K562 (cell line): ENCODE data around the gene B3GALNT2. TPM values are rescaled to one million over a fixed set of nuclear protein-coding genes. Genes with fewer than 3 reads are reported as not detected.

ENCODE experiments used
- ATAC-seq: fragments of 200-7000 bp; cut with Tn5 transposase; 3 replicates; pipeline ENCODE4 v1.9.1; 2020; ENCODE audit warnings: moderate library complexity
- Bru-seq: library from RNA; stranded (reverse); fragments of 400-500 nt; gene quantifications from one replicate; lab custom pipeline; 2021; lab: Mats Ljungman, UMichigan
- BruChase-seq, 2 experiments: library from RNA; stranded (reverse); fragments of 400-500 nt; gene quantifications; one replicate each; lab custom pipeline; 2021; lab: Mats Ljungman, UMichigan
- BruUV-seq: library from RNA; stranded (reverse); fragments of 400-500 nt; replicated peaks from 2 replicates; lab custom pipeline; 2021; lab: Mats Ljungman, UMichigan
- CTCF ChIA-PET: fragments of 300-600 bp; formaldehyde crosslinking; extraction: SDS; loops from one replicate; lab custom pipeline; 2021; ENCODE audit warnings: low intra/inter-chr PET ratio; lab: Yijun Ruan, JAX
- POLR2A ChIA-PET: fragments of 300-600, 350-650 bp; sonication (Branson Sonifier 250); formaldehyde crosslinking; extraction: SDS; loops from one replicate; lab custom pipeline; 2021; ENCODE audit warnings: antibody characterized with exemption, inconsistent platforms; lab: Yijun Ruan, JAX
- DNase-seq, 4 experiments: peaks; one replicate each; pipeline versions ENCODE4 v3.0.0 to v3.0.0-alpha.2; 2011 to 2018; ENCODE audit warnings: low spot score in 3 of 4, mixed read lengths in 3 of 4; ENCODE audit errors: extremely low read depth in 1 of 4
- FAIRE-seq: peaks from 2 replicates; lab custom pipeline; 2011; peaks lifted over from hg19 to GRCh38; lab: Jason Lieb, UNC
- H2AFZ ChIP-seq: 2 replicates; pipeline ENCODE4 v1.6.0; 2011; ENCODE audit warnings: low read depth, low read length, control low read depth, inconsistent platforms
- H3K27ac ChIP-seq: fragments of 200-600 bp; 3 replicates; pipeline ENCODE4 v1.8.0; 2011; ENCODE audit warnings: low read depth, mild to moderate bottlenecking, control low read depth, inconsistent platforms, low read length, moderate library complexity, mixed read lengths; ENCODE audit errors: extremely low read depth
- H3K27me3 ChIP-seq, 2 experiments: fragments of 300-600 bp in 1 of 2; 2 replicates in 1 of 2; 3 replicates in 1 of 2; pipeline versions ENCODE4 v1.6.0 to v1.8.0; 2011; ENCODE audit warnings: inconsistent platforms in 2 of 2, low read length in 2 of 2, mild to moderate bottlenecking in 1 of 2, mixed read lengths in 1 of 2, moderate library complexity in 1 of 2; ENCODE audit not compliant: control insufficient read depth in 2 of 2, insufficient read depth in 2 of 2
- H3K36me3 ChIP-seq: fragments of 300-600 bp; 3 replicates; pipeline ENCODE4 v1.8.0; 2011; ENCODE audit warnings: mild to moderate bottlenecking, low read length, inconsistent platforms; ENCODE audit not compliant: control insufficient read depth, insufficient read depth
- H3K4me1 ChIP-seq, 2 experiments: fragments of 200-600 bp in 1 of 2; replicated peaks in 1 of 2; 2 replicates in 1 of 2; 3 replicates in 1 of 2; pipeline versions ENCODE4 v1.5.1 to v1.8.0; 2011; ENCODE audit warnings: inconsistent platforms in 2 of 2, low read length in 2 of 2, mild to moderate bottlenecking in 1 of 2, mixed read lengths in 1 of 2, moderate library complexity in 1 of 2; ENCODE audit not compliant: control insufficient read depth in 2 of 2, insufficient read depth in 2 of 2
- H3K4me2 ChIP-seq: 2 replicates; pipeline ENCODE4 v1.6.1; 2011; ENCODE audit warnings: low read length, control low read depth, inconsistent platforms, mixed read lengths; ENCODE audit not compliant: insufficient read depth
- H3K4me3 ChIP-seq: fragments of 200-600 bp; sonication (generic), shearing (Covaris generic); 2 replicates; pipeline ENCODE4 v1.5.1; 2016; ENCODE audit warnings: control low read depth, inconsistent platforms
- H3K79me2 ChIP-seq: fragments of 200-600 bp; 3 replicates; pipeline ENCODE4 v1.8.0; 2011; ENCODE audit warnings: low read length, inconsistent platforms; ENCODE audit not compliant: control insufficient read depth, insufficient read depth
- H3K9ac ChIP-seq, 2 experiments: 2 replicates each; pipeline versions ENCODE4 v1.6.0 to v1.6.1; 2011; ENCODE audit warnings: low read depth in 2 of 2, low read length in 2 of 2, control low read depth in 1 of 2, inconsistent platforms in 1 of 2, mild to moderate bottlenecking in 1 of 2, mixed read lengths in 1 of 2; ENCODE audit not compliant: insufficient read depth in 1 of 2
- H3K9me1 ChIP-seq: one replicate; pipeline ENCODE4 v1.6.0; 2011; ENCODE audit warnings: inconsistent platforms, mild to moderate bottlenecking, low read length, moderate library complexity; ENCODE audit not compliant: control insufficient read depth, insufficient read depth
- H3K9me3 ChIP-seq: replicated peaks from 2 replicates; pipeline ENCODE4 v1.5.1; 2011; ENCODE audit warnings: low read depth, low read length, inconsistent platforms; ENCODE audit not compliant: control insufficient read depth, insufficient read depth
- H4K20me1 ChIP-seq: replicated peaks from 2 replicates; pipeline ENCODE4 v1.6.1; 2011; ENCODE audit warnings: low read length, inconsistent platforms, mixed read lengths; ENCODE audit not compliant: control insufficient read depth, insufficient read depth
- FOXM1 ChIP-seq, 2 experiments: fragments of 450-650 bp in 1 of 2; sonication (generic) in 1 of 2; formaldehyde crosslinking in 1 of 2; IDR thresholded peaks; 2 replicates each; pipeline versions ENCODE4 v1.6.1 to v1.9.0; 2017 to 2022; ENCODE audit warnings: low read depth in 2 of 2, mild to moderate bottlenecking in 2 of 2, missing genetic modification reagents in 1 of 2, moderate library complexity in 1 of 2
- KDM2B ChIP-seq: fragments of 250-450 bp; sonication (Bioruptor Pico); IDR thresholded peaks from 2 replicates; pipeline ENCODE4 v1.8.0; 2021; ENCODE audit warnings: mild to moderate bottlenecking, moderate library complexity
- POLR2B ChIP-seq: fragments of 450-650 bp; IDR thresholded peaks from 2 replicates; pipeline ENCODE4 v1.6.1; 2018; ENCODE audit warnings: low read depth; ENCODE audit not compliant: partially characterized antibody
- WGBS: fragments of 100-300 bp; shearing (Covaris generic); methylation state at CpG from one replicate; pipeline ENCODE4 v1.1.6; 2016; ENCODE audit warnings: low coverage, mixed read lengths; ENCODE audit not compliant: insufficient coverage; ENCODE audit errors: missing lambda C conversion rate; 5-methylcytosine and 5-hydroxymethylcytosine counted together
- in situ Hi-C: fragments of 300-500 bp; cut with MboI; formaldehyde crosslinking; loops from 4 replicates; pipeline ENCODE4 v1.15.0; 2018; ENCODE audit warnings: inconsistent platforms, mixed read lengths
- intact Hi-C: fragments of 100-400 bp; cut with micrococcal nuclease; formaldehyde crosslinking; loops from 2 replicates; pipeline ENCODE4 v1.14.2; 2022
- long read RNA-seq, 3 experiments: library from polyadenylated mRNA in 2 of 3; library from RNA in 1 of 3; unstranded in 2 of 3; stranded (forward) in 1 of 3; transcript quantifications; one replicate each; pipeline ENCODE4 v2.0.0, GENCODE V29; 2019 to 2022
- polyA minus RNA-seq, 3 experiments: library from RNA; depleted of rRNA, polyadenylated mRNA; stranded (reverse); fragments of >200 nt; gene quantifications; 2 replicates each; pipeline ENCODE4 v1.2.3, GENCODE V29; 2011
- polyA plus RNA-seq, 8 experiments: library from polyadenylated mRNA; depleted of rRNA in 4 of 8; stranded (reverse) in 5 of 8; unstranded in 3 of 8; fragments of >200 nt; fragmentation: Nextera tagmentation in 2 of 8; fragmentation: Illumina TruSeq in 1 of 8; extraction: Ambion mirVana in 2 of 8; extraction: Trizol in 1 of 8; gene quantifications; 2 replicates each; pipeline versions ENCODE4 v1.2.1 to v1.2.3, GENCODE V29; 2011 to 2014; ENCODE audit warnings: inconsistent platforms in 1 of 8, missing spikeins in 1 of 8
- total RNA-seq, 7 experiments: library from RNA; depleted of rRNA in 6 of 7; stranded (reverse); fragments of >200 nt in 6 of 7; fragmentation: Illumina TruSeq in 2 of 7; extraction: Trizol in 2 of 7; gene quantifications; 2 replicates each; pipeline versions ENCODE4 v1.2.1 to v1.2.3, GENCODE V29; 2011 to 2021; ENCODE audit warnings: low replicate concordance in 1 of 7
- TF ChIP-seq, protein P1 (sequence below): fragments of 450-650 bp; IDR thresholded peaks from 2 replicates; pipeline ENCODE4 v1.6.1; 2017; ENCODE audit warnings: antibody characterized with exemption, mild to moderate bottlenecking
- TF ChIP-seq, protein P2 (sequence below): fragments of 250-450 bp; sonication (Bioruptor Pico); IDR thresholded peaks from 2 replicates; pipeline ENCODE4 v1.4.0; 2020

B3GALNT2 gene
- 64.2 and 174 TPM in 2 replicates for total RNA-seq (2011; cell fraction: chromatin; rRNA removed; ENCODE audit: low replicate concordance)
- total RNA-seq (2011; cell fraction: nucleolus; rRNA removed) = 35.9 and 39.9 TPM in 2 replicates
- 70.5 and 113 TPM in 2 replicates for total RNA-seq (2011; cell fraction: nucleoplasm; rRNA removed)
- 20.7 and 23.9 TPM in 2 replicates for total RNA-seq (2014; rRNA removed)
- total RNA-seq (2014; rRNA removed; fragmentation: Illumina TruSeq; extraction: Trizol) = 31.7 and 33.7 TPM in 2 replicates
- total RNA-seq (2015; rRNA removed; fragmentation: Illumina TruSeq; extraction: Trizol) = 25.4 and 27.3 TPM in 2 replicates
- total RNA-seq (2021) = 22.9 and 23.7 TPM in 2 replicates
- polyA plus RNA-seq (2011; rRNA removed) = 26.6 and 27.4 TPM in 2 replicates
- polyA plus RNA-seq (2011; cell fraction: cytosol; rRNA removed) = 9.0 and 13.7 TPM in 2 replicates
- polyA plus RNA-seq (2011; cell fraction: nucleus; rRNA removed) = 22.3 and 28.3 TPM in 2 replicates
- polyA plus RNA-seq (2012) = 10.3 and 16.2 TPM in 2 replicates
- 16.1 and 18.8 TPM in 2 replicates for polyA plus RNA-seq (2014; fragmentation: Illumina TruSeq; extraction: Trizol)
- polyA plus RNA-seq (2014; fragmentation: Nextera tagmentation; extraction: Ambion mirVana) = 1 to 10 TPM; 2.0 to 2.7 TPM
- polyA plus RNA-seq (2014; rRNA removed) = 15.0 and 16.0 TPM in 2 replicates
- 71.3 and 86.7 TPM in 2 replicates for polyA minus RNA-seq (2011; rRNA and poly(A)+ RNA removed)
- 26.2 and 27.0 TPM in 2 replicates for polyA minus RNA-seq (2011; cell fraction: cytosol; rRNA and poly(A)+ RNA removed)
- polyA minus RNA-seq (2011; cell fraction: nucleus; rRNA and poly(A)+ RNA removed) = 24.5 and 32.4 TPM in 2 replicates
- Bru-seq, nascent RNA = percentile 87 among the genes with signal in this experiment
- percentile 86 among the genes with signal in this experiment for BruChase-seq, experiment 1, labeled RNA remaining after a 2-hour chase
- percentile 82 among the genes with signal in this experiment for BruChase-seq, experiment 2, labeled RNA remaining after a 6-hour chase
- long read RNA-seq, experiment 1, transcript B3GALNT2-202 (12 exons, 2,015 nt) = major isoform, 14 of 61 reads
- long read RNA-seq, experiment 1, partial matches to known transcripts = 20 of 61 reads
- long read RNA-seq, experiment 1, other reads (novel, unspliced or antisense) = 27 of 61 reads
- long read RNA-seq, experiment 2, partial matches to known transcripts = 2 of 6 reads
- long read RNA-seq, experiment 2, other reads (novel, unspliced or antisense) = 3 of 6 reads
- long read RNA-seq, experiment 3, partial matches to known transcripts = 5 of 14 reads
- long read RNA-seq, experiment 3, other reads (novel, unspliced or antisense) = 7 of 14 reads

DNA sequence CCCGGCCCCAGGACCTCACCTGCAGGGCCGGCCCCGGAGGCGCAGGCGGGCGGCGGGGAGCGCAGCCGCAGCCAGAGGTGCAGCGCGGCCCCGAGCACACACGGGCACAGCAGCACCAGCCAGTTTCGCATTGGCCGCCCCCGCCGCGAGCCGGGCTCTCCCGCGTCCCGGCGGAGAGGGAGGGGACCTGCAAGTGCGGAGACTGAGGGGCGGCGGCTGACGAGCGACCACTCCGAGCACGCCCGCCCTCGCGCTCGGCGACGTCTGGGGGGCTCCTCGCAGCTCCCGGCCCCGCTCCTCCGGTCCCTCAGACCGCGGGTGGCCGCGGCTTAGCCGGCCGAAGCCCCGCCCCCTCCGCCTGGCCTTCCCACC is at the start of gene B3GALNT2:
TSS of gene B3GALNT2 (minus strand) at position 331 of the 372 bp plus-strand sequence. CDS start at position 131, 200 bp downstream.
- Histone ChIP-seq H2AFZ (peak within 1 kb of the TSS; percentile 100), H4K20me1 (no peaks in the 10 kb centered on the region), H3K9ac (peak within 1 kb of the TSS; percentile 91 to 98), H3K9me1 (no peaks in the 10 kb centered on the region), H3K4me2 (peak within 1 kb of the TSS; percentile 93), H3K27me3 (no peaks in the 10 kb centered on the region), H3K4me3 (peak within 1 kb of the TSS; percentile 66), H3K27ac (peak within 1 kb of the TSS; percentile 96), H3K79me2 (peaks cover 67% of the 10 kb centered on the region), H3K9me3 (no peaks in the 10 kb centered on the region), H3K36me3 (0 out of 3 replicates have a peak, but pooled peaks cover 4% of the 10 kb centered on the region), H3K4me1 (peaks cover 18 to 21% of the 10 kb centered on the region in 2 experiments; a peak in 4 of 5 replicates)
- DNase-seq (no peak), ATAC-seq (peak; percentile 72), FAIRE-seq (no peak)
- CTCF ChIA-PET = interaction anchor here (0.7 to 1.3 kb wide), 2 partner anchors 227 to 410 kb away, joined by 3 to 5 read pairs; no protein-coding TSS in a partner anchor
- in situ Hi-C loops = no loop called here
- 1% methylated on average over 38 of the region's 48 CpGs for WGBS
- no TSS peak for BruUV-seq
- POLR2A ChIA-PET = interaction anchor here (0.6 to 3.0 kb wide), 15 partner anchors 10 to 1061 kb away, joined by 3 to 29 read pairs (median 5); no protein-coding TSS in a partner anchor
- intact Hi-C loops = loop anchor here (1.0 to 10.0 kb wide), 6 partner anchors 62 to 899 kb away; partner anchors contain the start of genes ARID4B, GGPS1 and TOMM20
- TF ChIP-seq POLR2B = no peak
- TF ChIP-seq, protein P1, sequence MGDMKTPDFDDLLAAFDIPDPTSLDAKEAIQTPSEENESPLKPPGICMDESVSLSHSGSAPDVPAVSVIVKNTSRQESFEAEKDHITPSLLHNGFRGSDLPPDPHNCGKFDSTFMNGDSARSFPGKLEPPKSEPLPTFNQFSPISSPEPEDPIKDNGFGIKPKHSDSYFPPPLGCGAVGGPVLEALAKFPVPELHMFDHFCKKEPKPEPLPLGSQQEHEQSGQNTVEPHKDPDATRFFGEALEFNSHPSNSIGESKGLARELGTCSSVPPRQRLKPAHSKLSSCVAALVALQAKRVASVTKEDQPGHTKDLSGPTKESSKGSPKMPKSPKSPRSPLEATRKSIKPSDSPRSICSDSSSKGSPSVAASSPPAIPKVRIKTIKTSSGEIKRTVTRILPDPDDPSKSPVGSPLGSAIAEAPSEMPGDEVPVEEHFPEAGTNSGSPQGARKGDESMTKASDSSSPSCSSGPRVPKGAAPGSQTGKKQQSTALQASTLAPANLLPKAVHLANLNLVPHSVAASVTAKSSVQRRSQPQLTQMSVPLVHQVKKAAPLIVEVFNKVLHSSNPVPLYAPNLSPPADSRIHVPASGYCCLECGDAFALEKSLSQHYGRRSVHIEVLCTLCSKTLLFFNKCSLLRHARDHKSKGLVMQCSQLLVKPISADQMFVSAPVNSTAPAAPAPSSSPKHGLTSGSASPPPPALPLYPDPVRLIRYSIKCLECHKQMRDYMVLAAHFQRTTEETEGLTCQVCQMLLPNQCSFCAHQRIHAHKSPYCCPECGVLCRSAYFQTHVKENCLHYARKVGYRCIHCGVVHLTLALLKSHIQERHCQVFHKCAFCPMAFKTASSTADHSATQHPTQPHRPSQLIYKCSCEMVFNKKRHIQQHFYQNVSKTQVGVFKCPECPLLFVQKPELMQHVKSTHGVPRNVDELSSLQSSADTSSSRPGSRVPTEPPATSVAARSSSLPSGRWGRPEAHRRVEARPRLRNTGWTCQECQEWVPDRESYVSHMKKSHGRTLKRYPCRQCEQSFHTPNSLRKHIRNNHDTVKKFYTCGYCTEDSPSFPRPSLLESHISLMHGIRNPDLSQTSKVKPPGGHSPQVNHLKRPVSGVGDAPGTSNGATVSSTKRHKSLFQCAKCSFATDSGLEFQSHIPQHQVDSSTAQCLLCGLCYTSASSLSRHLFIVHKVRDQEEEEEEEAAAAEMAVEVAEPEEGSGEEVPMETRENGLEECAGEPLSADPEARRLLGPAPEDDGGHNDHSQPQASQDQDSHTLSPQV = peak; percentile 17; the same call in 1 of the 2 replicates
- no peak for TF ChIP-seq FOXM1 (IDR thresholded peaks at IDR 0.05; ENCODE audit: low read depth)
- TF ChIP-seq FOXM1 (CRISPR knock-in tag; IDR thresholded peaks at IDR 0.05; ENCODE audit: low read depth) = peak; percentile 29; the same call in 1 of the 2 replicates
- TF ChIP-seq, protein P2, sequence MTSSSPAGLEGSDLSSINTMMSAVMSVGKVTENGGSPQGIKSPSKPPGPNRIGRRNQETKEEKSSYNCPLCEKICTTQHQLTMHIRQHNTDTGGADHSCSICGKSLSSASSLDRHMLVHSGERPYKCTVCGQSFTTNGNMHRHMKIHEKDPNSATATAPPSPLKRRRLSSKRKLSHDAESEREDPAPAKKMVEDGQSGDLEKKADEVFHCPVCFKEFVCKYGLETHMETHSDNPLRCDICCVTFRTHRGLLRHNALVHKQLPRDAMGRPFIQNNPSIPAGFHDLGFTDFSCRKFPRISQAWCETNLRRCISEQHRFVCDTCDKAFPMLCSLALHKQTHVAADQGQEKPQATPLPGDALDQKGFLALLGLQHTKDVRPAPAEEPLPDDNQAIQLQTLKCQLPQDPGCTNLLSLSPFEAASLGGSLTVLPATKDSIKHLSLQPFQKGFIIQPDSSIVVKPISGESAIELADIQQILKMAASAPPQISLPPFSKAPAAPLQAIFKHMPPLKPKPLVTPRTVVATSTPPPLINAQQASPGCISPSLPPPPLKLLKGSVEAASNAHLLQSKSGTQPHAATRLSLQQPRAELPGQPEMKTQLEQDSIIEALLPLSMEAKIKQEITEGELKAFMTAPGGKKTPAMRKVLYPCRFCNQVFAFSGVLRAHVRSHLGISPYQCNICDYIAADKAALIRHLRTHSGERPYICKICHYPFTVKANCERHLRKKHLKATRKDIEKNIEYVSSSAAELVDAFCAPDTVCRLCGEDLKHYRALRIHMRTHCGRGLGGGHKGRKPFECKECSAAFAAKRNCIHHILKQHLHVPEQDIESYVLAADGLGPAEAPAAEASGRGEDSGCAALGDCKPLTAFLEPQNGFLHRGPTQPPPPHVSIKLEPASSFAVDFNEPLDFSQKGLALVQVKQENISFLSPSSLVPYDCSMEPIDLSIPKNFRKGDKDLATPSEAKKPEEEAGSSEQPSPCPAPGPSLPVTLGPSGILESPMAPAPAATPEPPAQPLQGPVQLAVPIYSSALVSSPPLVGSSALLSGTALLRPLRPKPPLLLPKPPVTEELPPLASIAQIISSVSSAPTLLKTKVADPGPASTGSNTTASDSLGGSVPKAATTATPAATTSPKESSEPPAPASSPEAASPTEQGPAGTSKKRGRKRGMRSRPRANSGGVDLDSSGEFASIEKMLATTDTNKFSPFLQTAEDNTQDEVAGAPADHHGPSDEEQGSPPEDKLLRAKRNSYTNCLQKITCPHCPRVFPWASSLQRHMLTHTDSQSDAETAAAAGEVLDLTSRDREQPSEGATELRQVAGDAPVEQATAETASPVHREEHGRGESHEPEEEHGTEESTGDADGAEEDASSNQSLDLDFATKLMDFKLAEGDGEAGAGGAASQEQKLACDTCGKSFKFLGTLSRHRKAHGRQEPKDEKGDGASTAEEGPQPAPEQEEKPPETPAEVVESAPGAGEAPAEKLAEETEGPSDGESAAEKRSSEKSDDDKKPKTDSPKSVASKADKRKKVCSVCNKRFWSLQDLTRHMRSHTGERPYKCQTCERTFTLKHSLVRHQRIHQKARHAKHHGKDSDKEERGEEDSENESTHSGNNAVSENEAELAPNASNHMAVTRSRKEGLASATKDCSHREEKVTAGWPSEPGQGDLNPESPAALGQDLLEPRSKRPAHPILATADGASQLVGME (CRISPR knock-in tag) = peak; percentile 82
- TF ChIP-seq KDM2B (CRISPR knock-in tag) = peak; percentile 91; the same call in 1 of the 2 replicates
